ENCODE results near the gene PWWP2B. TPM values are rescaled to one million over a fixed set of nuclear protein-coding genes. Genes with fewer than 3 reads are reported as not detected.

Gene PWWP2B
- total and polyA plus RNA-seq, 2 of the 4 experiments (the other 2 are of a cell fraction): 1.7 to 2.2 TPM

DNA sequence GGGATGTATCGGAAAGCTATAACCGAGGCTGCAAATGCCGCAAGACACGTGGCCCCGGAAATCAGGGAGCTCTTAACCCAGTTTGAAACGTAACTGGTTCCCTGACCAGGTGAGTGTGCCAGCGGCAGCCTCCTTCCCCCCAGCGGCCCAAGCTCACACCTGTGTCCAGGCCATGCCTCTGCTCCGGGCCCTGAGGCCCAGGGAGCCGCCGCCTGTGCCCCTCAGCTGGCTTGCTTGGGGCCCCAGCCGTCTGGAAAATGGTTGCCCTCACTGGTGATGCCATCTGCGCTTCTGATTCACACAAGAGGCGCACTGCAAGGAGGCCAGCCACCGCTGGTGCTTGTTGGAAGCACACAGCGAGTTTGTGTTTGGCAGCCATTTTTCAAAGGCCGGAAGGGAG is 9.2 kb downstream of the PWWP2B start:
- H3K4me3 ChIP-seq (ENCODE audit: insufficient read depth, low read depth, low read length): no peak overlapping the region
- no peak overlapping the region for H2BK20ac ChIP-seq (ENCODE audit: low read depth, low read length)
- H3K4me2 ChIP-seq (ENCODE audit: low read depth, low read length): no peak overlapping the region
- H2BK15ac ChIP-seq (ENCODE audit: low read depth, low read length): no peak overlapping the region
- H3K27ac ChIP-seq (ENCODE audit: insufficient read depth, low read length): no peak overlapping the region
- no peak overlapping the region for H3K23ac ChIP-seq (ENCODE audit: low read depth, low read length)
- H2AK5ac ChIP-seq (ENCODE audit: low read depth, low read length): no peak overlapping the region
- H2AK9ac ChIP-seq (replicated peaks; ENCODE audit: low read depth, low read length, poor library complexity): no peak overlapping the region
- peaks cover 18% of the 10 kb centered on the region; the same call in 1 of the 2 replicates for H3K36me3 ChIP-seq (ENCODE audit: control insufficient read depth, insufficient read depth, low read length)
- no peaks in the 10 kb centered on the region for H3K27me3 ChIP-seq (ENCODE audit: control insufficient read depth, insufficient read depth, low read length)
- H3K9ac ChIP-seq (ENCODE audit: low read depth, low read length): no peak overlapping the region
- no peak overlapping the region for H4K5ac ChIP-seq (ENCODE audit: low read depth, low read length)
- no peak overlapping the region for H2BK120ac ChIP-seq (ENCODE audit: low read depth, low read length)
- in situ Hi-C loops (cut with MboI; ENCODE audit: low sequenced_read_pairs) (no loop called here), intact Hi-C loops (cut with micrococcal nuclease) (no loop called here), dilution Hi-C loops (cut with HindIII; ENCODE audit: low sequenced_read_pairs, unreplicated experiment) (no loop called here)
- H3K18ac ChIP-seq (ENCODE audit: low read depth, low read length): no peak overlapping the region
- BruUV-seq (replicated peaks): no TSS peak
- ATAC-seq (ENCODE audit: low read depth) (no peak), DNase-seq (no peak)
- H4K20me1 ChIP-seq (ENCODE audit: insufficient read depth, low read length): no peaks in the 10 kb centered on the region; the same call in none of the 2 replicates
- no peak overlapping the region for H4K91ac ChIP-seq (ENCODE audit: insufficient read depth, low read depth, low read length)
- H4K8ac ChIP-seq (ENCODE audit: low read depth in 2 of 2, low read length in 2 of 2): no peak overlapping the region
- H3K9me1 ChIP-seq (ENCODE audit: insufficient read depth, low read length): peaks cover 2% of the 10 kb centered on the region; the same call in 1 of the 2 replicates
- peaks cover 0 to 20% of the 10 kb centered on the region in 2 experiments; a peak in 3 of 4 replicates for H3K79me1 ChIP-seq (ENCODE audit: low read depth in 1 of 2, low read length in 2 of 2)
- H2BK5ac ChIP-seq (ENCODE audit: low read depth, low read length, poor library complexity, severe bottlenecking): no peak overlapping the region
- no peak overlapping the region for H2AFZ ChIP-seq (replicated peaks; ENCODE audit: low read length, poor library complexity)
- H3K4ac ChIP-seq (ENCODE audit: low read depth, low read length): no peak overlapping the region
- H3K56ac ChIP-seq (ENCODE audit: extremely low read depth, insufficient read depth, low read length): no peak overlapping the region
- WGBS, 2 experiments (ENCODE audit: extremely low coverage in 2 of 2, insufficient read length in 1 of 2): 93% methylated on average over 13 of the region's 17 CpGs; no CpG with 5 or more reads in 1 of the 2 experiments
- H3K14ac ChIP-seq (replicated peaks; ENCODE audit: low read depth, low read length): no peak overlapping the region
- H3K4me1 ChIP-seq (ENCODE audit: control insufficient read depth, insufficient read depth, low read length): peaks cover 6% of the 10 kb centered on the region; the same call in 1 of the 2 replicates
- CTCF ChIA-PET: no interaction called here
- POLR2A ChIA-PET (ENCODE audit: unreplicated experiment): no interaction called here
- no peak for TF ChIP-seq MXI1 (IDR thresholded peaks at IDR 0.05; ENCODE audit: borderline replicate concordance, low read depth, low read length)
- no peak for TF ChIP-seq BHLHE40 (IDR thresholded peaks at IDR 0.05; ENCODE audit: low read depth, low read length)
- no peak for TF ChIP-seq MAZ (IDR thresholded peaks at IDR 0.05; ENCODE audit: borderline replicate concordance, low read depth, low read length)
- no peak for TF ChIP-seq RFX5 (IDR thresholded peaks at IDR 0.05; ENCODE audit: low read depth, low read length)
- TF ChIP-seq POLR2A (IDR thresholded peaks at IDR 0.05; ENCODE audit: low read depth, low read length): no peak
- no peak for TF ChIP-seq MAFK (IDR thresholded peaks at IDR 0.05; ENCODE audit: low read depth, low read length)
- TF ChIP-seq, protein P1, sequence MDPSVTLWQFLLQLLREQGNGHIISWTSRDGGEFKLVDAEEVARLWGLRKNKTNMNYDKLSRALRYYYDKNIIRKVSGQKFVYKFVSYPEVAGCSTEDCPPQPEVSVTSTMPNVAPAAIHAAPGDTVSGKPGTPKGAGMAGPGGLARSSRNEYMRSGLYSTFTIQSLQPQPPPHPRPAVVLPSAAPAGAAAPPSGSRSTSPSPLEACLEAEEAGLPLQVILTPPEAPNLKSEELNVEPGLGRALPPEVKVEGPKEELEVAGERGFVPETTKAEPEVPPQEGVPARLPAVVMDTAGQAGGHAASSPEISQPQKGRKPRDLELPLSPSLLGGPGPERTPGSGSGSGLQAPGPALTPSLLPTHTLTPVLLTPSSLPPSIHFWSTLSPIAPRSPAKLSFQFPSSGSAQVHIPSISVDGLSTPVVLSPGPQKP (IDR thresholded peaks at IDR 0.05; ENCODE audit: borderline replicate concordance, low read depth, low read length): no peak
- TF ChIP-seq RAD21 (IDR thresholded peaks at IDR 0.05; ENCODE audit: low read length): no peak
- TF ChIP-seq, protein P2, sequence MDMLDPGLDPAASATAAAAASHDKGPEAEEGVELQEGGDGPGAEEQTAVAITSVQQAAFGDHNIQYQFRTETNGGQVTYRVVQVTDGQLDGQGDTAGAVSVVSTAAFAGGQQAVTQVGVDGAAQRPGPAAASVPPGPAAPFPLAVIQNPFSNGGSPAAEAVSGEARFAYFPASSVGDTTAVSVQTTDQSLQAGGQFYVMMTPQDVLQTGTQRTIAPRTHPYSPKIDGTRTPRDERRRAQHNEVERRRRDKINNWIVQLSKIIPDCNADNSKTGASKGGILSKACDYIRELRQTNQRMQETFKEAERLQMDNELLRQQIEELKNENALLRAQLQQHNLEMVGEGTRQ (IDR thresholded peaks at IDR 0.05; ENCODE audit: low read depth, low read length): no peak
- TF ChIP-seq CHD1 (IDR thresholded peaks at IDR 0.05; ENCODE audit: low read depth, low read length): no peak
- TF ChIP-seq FOS (IDR thresholded peaks at IDR 0.05; ENCODE audit: low read depth, low read length): no peak
- no peaks in the 10 kb centered on the region for H3K9me3 ChIP-seq (ENCODE audit: control insufficient read depth, insufficient read depth, low read length)

All from IMR-90 (cell line).